GM18499 (cell line): ENCODE data around the gene ZNF750.
"Not testable (repeated sequence)": the region's sequence is repeated elsewhere in the genome, so short reads cannot be mapped to it uniquely, and the experiment has no call there.

ENCODE experiments used
- ATAC-seq: cut with Tn5 transposase; IDR thresholded peaks from one replicate; pipeline ENCODE4 v1.9.1; 2021; ENCODE audit warnings: moderate number of reproducible peaks; ENCODE audit not compliant: insufficient read depth, unreplicated experiment

ZNF750 gene

GRCh38 chr17:82799591-82799990 is 40.2 kb downstream of the ZNF750 start:
- ATAC-seq = no peak

GRCh38 chr17:82798752-82799151 is 41.1 kb downstream of the ZNF750 start:
- ATAC-seq = no peak

GRCh38 chr17:82797061-82797460 is 42.8 kb downstream of the ZNF750 start:
- ATAC-seq = no peak

- ATAC-seq = no peak
Observed at GRCh38 chr17:82795615-82796014, 44.2 kb downstream of the ZNF750 start.

- ATAC-seq = no peak
Observed at GRCh38 chr17:82794781-82795482, 44.9 kb downstream of the ZNF750 start.

GRCh38 chr17:82793974-82794630 is 45.7 kb downstream of the ZNF750 start:
- ATAC-seq = no peak

GRCh38 chr17:82791532-82791931 is 48.3 kb downstream of the ZNF750 start:
- no peak for ATAC-seq

- ATAC-seq = no peak
Observed at GRCh38 chr17:82790391-82790790, 49.4 kb downstream of the ZNF750 start.

- ATAC-seq = no peak
Observed at GRCh38 chr17:82789806-82790205, 50.0 kb downstream of the ZNF750 start.

GRCh38 chr17:82789051-82789592 is 50.7 kb downstream of the ZNF750 start:
- no peak for ATAC-seq

- ATAC-seq = no peak
Observed at GRCh38 chr17:82788206-82789001, 51.4 kb downstream of the ZNF750 start.

- no peak for ATAC-seq
Observed at GRCh38 chr17:82787081-82787848, 52.6 kb downstream of the ZNF750 start.

GRCh38 chr17:82786427-82786826 is 53.4 kb downstream of the ZNF750 start:
- no peak for ATAC-seq

- not testable (repeated sequence) for ATAC-seq
Observed at GRCh38 chr17:82785581-82785980, 54.2 kb downstream of the ZNF750 start.

- no peak for ATAC-seq
Observed at GRCh38 chr17:82783498-82783897, 56.3 kb downstream of the ZNF750 start.

- ATAC-seq = no peak
Observed at GRCh38 chr17:82782657-82783207, 57.1 kb downstream of the ZNF750 start.

- ATAC-seq = no peak
Observed at GRCh38 chr17:82781894-82782274, 57.9 kb downstream of the ZNF750 start.

GRCh38 chr17:82780971-82781893 is 58.6 kb downstream of the ZNF750 start:
- no peak for ATAC-seq

- no peak for ATAC-seq
Observed at GRCh38 chr17:82780195-82780594, 59.6 kb downstream of the ZNF750 start.
